Astrocyte of the cerebellum (primary cell): ENCODE results near the gene HACD4.

Source experiments
- DNase-seq: peaks from one replicate; pipeline ENCODE4 v3.0.0-alpha.2; 2011; ENCODE audit warnings: low read depth
- H3K4me3 ChIP-seq: 2 replicates; pipeline ENCODE4 v1.5.1; 2011; ENCODE audit warnings: mild to moderate bottlenecking, low read depth, low read length, moderate library complexity
- CTCF ChIP-seq: IDR thresholded peaks from 2 replicates; pipeline ENCODE4 v1.5.1; 2012; ENCODE audit warnings: low read length, low read depth, moderate library complexity, mild to moderate bottlenecking; ENCODE audit errors: missing control alignments
- in situ Hi-C: cut with HindIII; loops from 2 replicates; pipeline ENCODE4 v1.10.0; 2017; ENCODE audit warnings: low sequenced_read_pairs

HACD4 gene

GRCh38 chr9:20962536-20963225, 68.8 kb downstream of the HACD4 start:
- in situ Hi-C loops, result no loop called here

GRCh38 chr9:20950707-20951106, 80.7 kb downstream of the HACD4 start:
- H3K4me3 ChIP-seq, result no peak overlapping the region
- no peak for DNase-seq
- no peak for TF ChIP-seq CTCF
- in situ Hi-C loops, result no loop called here

More at GRCh38 chr9:20962536-20963225, 68.8 kb downstream of the HACD4 start:
- TF ChIP-seq CTCF, result no peak
- DNase-seq, result no peak
- H3K4me3 ChIP-seq, result no peak overlapping the region
